ENCODE results near the gene SCGB1A1.

DNA sequence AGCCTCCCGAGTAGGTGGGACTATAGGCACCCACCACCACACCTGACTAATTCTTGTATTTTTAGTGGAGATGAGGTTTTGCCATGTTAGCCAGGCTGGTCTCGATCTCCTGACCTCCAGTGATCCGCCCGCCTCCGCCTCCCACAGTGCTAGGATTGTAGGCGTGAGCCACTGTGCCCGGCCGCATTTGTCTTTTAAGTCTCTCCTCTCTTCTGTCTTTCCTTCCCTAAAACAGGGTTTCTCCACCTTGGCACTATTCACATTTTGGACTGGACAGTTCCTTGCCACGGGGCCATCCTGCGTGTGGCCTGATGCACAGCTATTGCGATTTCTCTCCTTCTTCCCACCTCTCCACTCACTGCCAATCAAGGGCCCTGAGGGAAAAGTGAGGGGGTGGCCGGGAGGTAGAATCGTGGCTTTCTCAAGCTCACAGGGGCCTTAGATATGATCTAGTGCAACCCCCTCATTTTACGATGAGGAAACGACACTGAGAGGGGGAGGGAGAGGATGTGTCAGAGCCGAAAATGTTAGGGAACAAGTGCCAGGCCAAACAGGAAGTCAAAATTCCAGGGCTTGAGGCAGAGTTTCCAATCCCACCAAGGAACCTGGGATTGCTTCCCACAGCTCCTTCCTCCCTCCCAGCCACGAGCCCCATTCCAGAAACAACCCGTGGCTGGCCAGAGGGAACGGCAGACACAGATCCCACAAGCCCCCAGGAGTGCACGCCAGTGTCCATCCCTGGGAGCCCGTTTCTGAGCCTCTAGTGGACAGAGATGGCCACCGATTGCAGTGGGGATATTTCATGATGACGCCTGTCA, 21.2 kb downstream of the SCGB1A1 start:
- TF ChIP-seq, protein P1, sequence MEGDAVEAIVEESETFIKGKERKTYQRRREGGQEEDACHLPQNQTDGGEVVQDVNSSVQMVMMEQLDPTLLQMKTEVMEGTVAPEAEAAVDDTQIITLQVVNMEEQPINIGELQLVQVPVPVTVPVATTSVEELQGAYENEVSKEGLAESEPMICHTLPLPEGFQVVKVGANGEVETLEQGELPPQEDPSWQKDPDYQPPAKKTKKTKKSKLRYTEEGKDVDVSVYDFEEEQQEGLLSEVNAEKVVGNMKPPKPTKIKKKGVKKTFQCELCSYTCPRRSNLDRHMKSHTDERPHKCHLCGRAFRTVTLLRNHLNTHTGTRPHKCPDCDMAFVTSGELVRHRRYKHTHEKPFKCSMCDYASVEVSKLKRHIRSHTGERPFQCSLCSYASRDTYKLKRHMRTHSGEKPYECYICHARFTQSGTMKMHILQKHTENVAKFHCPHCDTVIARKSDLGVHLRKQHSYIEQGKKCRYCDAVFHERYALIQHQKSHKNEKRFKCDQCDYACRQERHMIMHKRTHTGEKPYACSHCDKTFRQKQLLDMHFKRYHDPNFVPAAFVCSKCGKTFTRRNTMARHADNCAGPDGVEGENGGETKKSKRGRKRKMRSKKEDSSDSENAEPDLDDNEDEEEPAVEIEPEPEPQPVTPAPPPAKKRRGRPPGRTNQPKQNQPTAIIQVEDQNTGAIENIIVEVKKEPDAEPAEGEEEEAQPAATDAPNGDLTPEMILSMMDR (IDR thresholded peaks at IDR 0.05) = no peak
- TF ChIP-seq ZFX (IDR thresholded peaks at IDR 0.05; ENCODE audit: borderline replicate concordance) = no peak
